ENCODE results near the gene TMEM125. TPM values are rescaled to one million over a fixed set of nuclear protein-coding genes. Genes with fewer than 3 reads are reported as not detected.

The TMEM125 gene
- total RNA-seq, 4 donors from 2014 or later: 4.2 to 15.5 (median 10.2) TPM

DNA sequence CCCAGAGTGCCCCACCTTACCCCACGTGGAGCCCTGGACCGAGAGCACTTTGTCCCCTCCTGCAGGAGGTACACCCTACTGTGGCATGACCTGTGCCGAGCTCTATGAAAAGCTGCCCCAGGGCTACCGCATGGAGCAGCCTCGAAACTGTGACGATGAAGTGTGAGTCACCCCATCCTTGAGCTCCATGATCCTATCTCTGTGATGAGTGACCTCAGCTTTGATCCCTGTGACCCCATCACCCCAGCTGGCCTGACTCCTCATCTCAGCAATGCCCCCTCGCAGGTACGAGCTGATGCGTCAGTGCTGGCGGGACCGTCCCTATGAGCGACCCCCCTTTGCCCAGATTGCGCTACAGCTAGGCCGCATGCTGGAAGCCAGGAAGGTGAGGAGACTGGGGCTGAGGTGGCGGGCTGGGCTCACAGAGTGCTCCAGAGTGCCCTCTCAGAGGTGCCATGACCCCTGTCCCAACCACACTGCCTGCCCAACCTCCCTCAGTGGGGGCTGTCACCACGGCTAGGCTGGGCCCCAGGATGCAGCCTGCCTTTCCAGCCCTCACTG lies 51.6 kb downstream of the TMEM125 start:
- TF ChIP-seq, protein P1, sequence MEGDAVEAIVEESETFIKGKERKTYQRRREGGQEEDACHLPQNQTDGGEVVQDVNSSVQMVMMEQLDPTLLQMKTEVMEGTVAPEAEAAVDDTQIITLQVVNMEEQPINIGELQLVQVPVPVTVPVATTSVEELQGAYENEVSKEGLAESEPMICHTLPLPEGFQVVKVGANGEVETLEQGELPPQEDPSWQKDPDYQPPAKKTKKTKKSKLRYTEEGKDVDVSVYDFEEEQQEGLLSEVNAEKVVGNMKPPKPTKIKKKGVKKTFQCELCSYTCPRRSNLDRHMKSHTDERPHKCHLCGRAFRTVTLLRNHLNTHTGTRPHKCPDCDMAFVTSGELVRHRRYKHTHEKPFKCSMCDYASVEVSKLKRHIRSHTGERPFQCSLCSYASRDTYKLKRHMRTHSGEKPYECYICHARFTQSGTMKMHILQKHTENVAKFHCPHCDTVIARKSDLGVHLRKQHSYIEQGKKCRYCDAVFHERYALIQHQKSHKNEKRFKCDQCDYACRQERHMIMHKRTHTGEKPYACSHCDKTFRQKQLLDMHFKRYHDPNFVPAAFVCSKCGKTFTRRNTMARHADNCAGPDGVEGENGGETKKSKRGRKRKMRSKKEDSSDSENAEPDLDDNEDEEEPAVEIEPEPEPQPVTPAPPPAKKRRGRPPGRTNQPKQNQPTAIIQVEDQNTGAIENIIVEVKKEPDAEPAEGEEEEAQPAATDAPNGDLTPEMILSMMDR (IDR thresholded peaks at IDR 0.05): no peak
- TF ChIP-seq POLR2A (IDR thresholded peaks at IDR 0.05): no peak
- Histone ChIP-seq H3K27me3 (no peaks in the 10 kb centered on the region), H3K9me3 (peaks cover 0 to 12% (median 0%) of the 10 kb centered on the region in 3 donors), H3K4me3 (no peak overlapping the region), H3K4me1 (no peaks in the 10 kb centered on the region), H3K27ac (no peak overlapping the region), H3K36me3 (peaks cover 0 to 7% (median 0%) of the 10 kb centered on the region in 3 donors)
- 80 to 93% methylated on average over 11 to 15 of the region's 16 CpGs for WGBS, 2 donors
- intact Hi-C loops (cut with DNase I): no loop called here
- DNase-seq: no peak

DNA sequence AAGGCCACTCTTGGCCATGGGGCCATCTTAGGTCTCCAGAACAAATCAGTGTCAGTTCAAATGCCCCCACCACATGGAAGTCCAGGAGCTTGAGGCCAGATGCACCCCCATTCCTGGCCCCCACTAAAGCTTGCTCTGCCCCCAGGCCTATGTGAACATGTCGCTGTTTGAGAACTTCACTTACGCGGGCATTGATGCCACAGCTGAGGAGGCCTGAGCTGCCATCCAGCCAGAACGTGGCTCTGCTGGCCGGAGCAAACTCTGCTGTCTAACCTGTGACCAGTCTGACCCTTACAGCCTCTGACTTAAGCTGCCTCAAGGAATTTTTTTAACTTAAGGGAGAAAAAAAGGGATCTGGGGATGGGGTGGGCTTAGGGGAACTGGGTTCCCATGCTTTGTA lies 52.7 kb downstream of the TMEM125 start:
- no peaks in the 10 kb centered on the region for H3K4me1 ChIP-seq
- peaks cover 0 to 7% (median 0%) of the 10 kb centered on the region in 3 donors for H3K36me3 ChIP-seq
- intact Hi-C loops (cut with DNase I): no loop called here
- WGBS, 2 donors: 84 to 85% methylated on average over 4 to 5 of the region's 5 CpGs
- TF ChIP-seq, protein P1 (IDR thresholded peaks at IDR 0.05): no peak
- no peak for TF ChIP-seq POLR2A (IDR thresholded peaks at IDR 0.05)
- DNase-seq: no peak
- H3K4me3 ChIP-seq: no peak overlapping the region
- H3K27me3 ChIP-seq: no peaks in the 10 kb centered on the region
- peaks cover 0 to 12% (median 0%) of the 10 kb centered on the region in 3 donors for H3K9me3 ChIP-seq
- no peak overlapping the region for H3K27ac ChIP-seq

Other genes starting within 250 kb of the TMEM125 start
- 10 to 100 TPM; 44.4 to 99.3 (median 60.7) TPM for gene EBNA1BP2, start 97.7 kb upstream of the TMEM125 start, total RNA-seq
- gene CFAP57, start 97.7 kb upstream of the TMEM125 start, total RNA-seq: not detected
- gene C1orf210, start 15.6 kb downstream of the TMEM125 start, total RNA-seq: 10 to 100 TPM in 2 of 4 donors, 1 to 10 TPM in 2; 7.9 to 16.2 (median 11.4) TPM
- 10 to 100 TPM in 1 of 4 donors, 1 to 10 TPM in 3; 3.1 to 16.6 (median 5.9) TPM for gene TIE1, start 31.0 kb downstream of the TMEM125 start, total RNA-seq
- not detected for gene MPL, start 67.8 kb downstream of the TMEM125 start, total RNA-seq
- gene CDC20, start 89.0 kb downstream of the TMEM125 start, total RNA-seq: 10 to 100 TPM; 16.5 to 96.0 (median 33.6) TPM
- gene ELOVL1, start 98.0 kb downstream of the TMEM125 start, total RNA-seq: 100 to 1,000 TPM in 3 of 4 donors, 10 to 100 TPM in 1; 99.8 to 187 (median 115) TPM
- 10 to 100 TPM; 34.5 to 60.1 (median 38.6) TPM for gene MED8, start 119.8 kb downstream of the TMEM125 start, total RNA-seq
- gene SZT2, start 119.9 kb downstream of the TMEM125 start, total RNA-seq: 10 to 100 TPM; 12.4 to 40.0 (median 27.7) TPM
- gene HYI, start 183.9 kb downstream of the TMEM125 start, total RNA-seq: 10 to 100 TPM in 3 of 4 donors, 1 to 10 TPM in 1; 7.0 to 30.9 (median 14.7) TPM

Measured in esophagus squamous epithelium (tissue), 5 donors.